ENCODE results near the gene RUFY3. TPM values are rescaled to one million over a fixed set of nuclear protein-coding genes. Genes with fewer than 3 reads are reported as not detected.

The RUFY3 gene
- total and polyA plus RNA-seq, 7 donors = 6.0 to 73.4 (median 47.4) TPM

DNA sequence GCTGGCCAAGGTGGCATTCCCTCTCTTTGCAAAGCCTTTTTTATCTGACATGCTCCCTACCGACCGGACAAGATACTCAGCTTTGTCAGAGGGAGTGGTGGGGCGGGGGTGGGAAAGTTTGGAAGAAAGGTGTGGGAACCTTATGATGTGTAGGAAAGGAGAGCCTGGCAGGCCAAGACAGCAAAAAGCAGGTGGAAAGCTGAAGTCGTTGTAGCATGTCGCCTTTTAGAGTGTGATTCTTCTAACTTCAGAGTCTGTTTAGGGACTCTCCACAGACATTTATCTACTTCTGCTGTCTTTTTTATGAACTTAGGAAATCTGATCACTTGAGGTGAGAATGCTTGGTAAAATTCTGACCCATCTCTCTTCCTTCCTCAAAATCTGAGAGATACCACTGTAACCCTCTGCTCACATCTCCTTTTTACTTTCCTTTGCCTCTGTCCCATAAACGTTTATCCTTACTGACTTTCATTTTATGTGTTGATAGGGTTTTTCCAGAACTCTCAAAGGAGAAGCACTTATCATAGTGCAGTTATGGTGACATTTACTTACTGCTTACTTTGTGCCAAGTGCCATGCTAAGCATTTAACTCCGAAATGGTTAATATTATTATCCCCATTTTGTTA lies 8.2 kb upstream of the RUFY3 start:
- H3K27me3 ChIP-seq = no peaks in the 10 kb centered on the region

GRCh38 chr4:70714079-70714887 lies 7.5 kb upstream of the RUFY3 start:
- no peak overlapping the region for H3K4me3 ChIP-seq

More for the DNA sequence above, 8.2 kb upstream of the RUFY3 start:
- Histone ChIP-seq H3K4me3 (no peak overlapping the region), H3K36me3 (no peaks in the 10 kb centered on the region), H3K9me3 (no peaks in the 10 kb centered on the region), H3K4me1 (peaks cover 0 to 21% (median 9%) of the 10 kb centered on the region in 4 donors), H3K27ac (no peak overlapping the region)
- intact Hi-C loops (cut with DNase I) = no loop called here
- WGBS, 2 donors = 57 to 75% methylated on average over 7 of the region's 7 CpGs
- DNase-seq = no peak
- TF ChIP-seq EP300 (IDR thresholded peaks at IDR 0.05) (no peak), CTCF (IDR thresholded peaks at IDR 0.05) (no peak), POLR2A (IDR thresholded peaks at IDR 0.05) (no peak), POLR2AphosphoS5 (IDR thresholded peaks at IDR 0.05) (no peak)

DNA sequence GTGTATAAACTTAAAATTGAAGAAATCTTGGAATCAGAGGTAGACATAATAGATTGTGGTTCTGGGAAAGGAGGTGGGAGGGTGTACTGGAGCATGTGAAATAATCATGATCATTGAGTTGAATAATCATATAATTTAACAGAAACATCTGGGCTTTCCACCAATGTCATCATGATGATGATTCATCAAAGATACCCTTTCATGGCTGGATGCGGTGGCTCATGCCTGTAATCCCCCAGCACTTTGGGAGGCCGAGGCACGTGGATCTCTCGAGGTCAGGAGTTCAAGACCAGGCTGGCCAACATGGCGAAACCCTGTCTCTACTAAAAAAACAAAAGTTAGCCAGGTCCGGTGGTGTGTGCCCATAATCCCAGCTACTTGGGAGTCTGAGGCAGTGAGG lies 6.7 kb upstream of the RUFY3 start:
- Histone ChIP-seq H3K27ac (no peak overlapping the region), H3K27me3 (no peaks in the 10 kb centered on the region), H3K4me3 (no peak overlapping the region), H3K9me3 (no peaks in the 10 kb centered on the region), H3K36me3 (no peaks in the 10 kb centered on the region), H3K4me1 (peaks cover 0 to 21% (median 9%) of the 10 kb centered on the region in 4 donors)
- intact Hi-C loops (cut with DNase I) = no loop called here
- TF ChIP-seq POLR2A (IDR thresholded peaks at IDR 0.05) (no peak), CTCF (IDR thresholded peaks at IDR 0.05) (no peak), POLR2AphosphoS5 (IDR thresholded peaks at IDR 0.05) (no peak), EP300 (IDR thresholded peaks at IDR 0.05) (no peak)
- no peak for DNase-seq
- 82 to 85% methylated on average over 6 of the region's 6 CpGs for WGBS, 2 donors

More at GRCh38 chr4:70714079-70714887, 7.5 kb upstream of the RUFY3 start:
- Histone ChIP-seq H3K9me3 (no peaks in the 10 kb centered on the region), H3K4me1 (peaks cover 0 to 21% (median 9%) of the 10 kb centered on the region in 4 donors), H3K36me3 (no peaks in the 10 kb centered on the region), H3K27ac (no peak overlapping the region), H3K27me3 (no peaks in the 10 kb centered on the region)
- intact Hi-C loops (cut with DNase I) = no loop called here
- DNase-seq = no peak
- WGBS, 2 donors = 84 to 85% methylated on average over 5 of the region's 5 CpGs
- no peak for TF ChIP-seq CTCF (IDR thresholded peaks at IDR 0.05)
- no peak for TF ChIP-seq POLR2A (IDR thresholded peaks at IDR 0.05)
- TF ChIP-seq EP300 (IDR thresholded peaks at IDR 0.05) = no peak
- TF ChIP-seq POLR2AphosphoS5 (IDR thresholded peaks at IDR 0.05) = no peak

DNA sequence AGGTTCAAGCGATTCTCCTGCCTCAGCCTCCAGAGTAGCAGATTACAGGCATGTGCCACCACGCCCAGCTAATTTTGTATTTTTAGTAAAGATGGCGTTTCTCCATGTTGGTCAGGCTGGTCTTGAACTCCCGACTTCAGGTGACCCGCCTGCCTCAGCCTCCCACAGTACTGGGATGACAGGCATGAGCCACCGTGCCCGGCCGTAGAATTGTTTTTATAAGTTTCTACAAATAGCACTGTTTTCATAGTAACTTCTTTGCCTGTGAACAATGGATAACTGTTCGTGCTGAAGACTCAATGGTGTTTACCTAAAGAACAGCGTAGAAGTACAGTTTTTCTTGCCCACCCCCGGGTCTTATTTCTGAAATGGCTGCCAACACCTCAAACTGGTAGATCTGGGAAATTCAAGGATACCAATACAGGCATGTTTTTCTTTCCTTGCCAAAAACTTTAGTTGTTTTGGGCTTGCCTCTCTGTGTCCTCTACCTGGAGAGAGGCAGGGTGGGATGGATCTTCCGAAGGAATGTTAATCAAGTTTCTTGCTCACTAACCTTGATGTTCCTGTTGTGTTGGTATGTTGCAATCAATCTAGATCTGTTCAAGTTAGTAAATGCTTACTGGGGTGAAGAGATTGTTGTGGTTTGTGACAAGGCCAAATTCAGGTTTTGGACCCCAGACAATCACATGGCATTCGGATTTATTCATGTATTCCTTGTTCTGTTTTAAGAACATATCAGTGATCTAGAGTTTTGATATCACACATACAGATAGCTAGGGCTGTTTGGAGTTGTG lies 2.8 kb upstream of the RUFY3 start:
- H3K4me1 ChIP-seq = peaks cover 0 to 27% (median 12%) of the 10 kb centered on the region in 4 donors
- 93% methylated on average over 13 of the region's 13 CpGs for WGBS, 2 donors
- TF ChIP-seq POLR2A (IDR thresholded peaks at IDR 0.05) = no peak
- no peak for TF ChIP-seq POLR2AphosphoS5 (IDR thresholded peaks at IDR 0.05)
- TF ChIP-seq CTCF (IDR thresholded peaks at IDR 0.05) = no peak
- no peak for TF ChIP-seq EP300 (IDR thresholded peaks at IDR 0.05)
- no peak overlapping the region for H3K4me3 ChIP-seq
- H3K9me3 ChIP-seq = no peaks in the 10 kb centered on the region
- intact Hi-C loops (cut with DNase I) = no loop called here
- no peak overlapping the region for H3K27ac ChIP-seq
- no peak for DNase-seq
- H3K36me3 ChIP-seq = no peaks in the 10 kb centered on the region
- no peaks in the 10 kb centered on the region for H3K27me3 ChIP-seq
